CMK (cell line): ENCODE measurements around the gene ACVR1B.

Source experiments
- DNase-seq: peaks from one replicate; pipeline ENCODE4 v3.0.0-alpha.2; 2010; ENCODE audit warnings: low read depth

Gene ACVR1B

GRCh38 chr12:52022841-52023181 lies 71.3 kb downstream of the ACVR1B start:
- no peak for DNase-seq

- peak; percentile 73 for DNase-seq
These were observed 71.9 kb downstream of the ACVR1B start for GRCh38 chr12:52023182-52023975.

DNA sequence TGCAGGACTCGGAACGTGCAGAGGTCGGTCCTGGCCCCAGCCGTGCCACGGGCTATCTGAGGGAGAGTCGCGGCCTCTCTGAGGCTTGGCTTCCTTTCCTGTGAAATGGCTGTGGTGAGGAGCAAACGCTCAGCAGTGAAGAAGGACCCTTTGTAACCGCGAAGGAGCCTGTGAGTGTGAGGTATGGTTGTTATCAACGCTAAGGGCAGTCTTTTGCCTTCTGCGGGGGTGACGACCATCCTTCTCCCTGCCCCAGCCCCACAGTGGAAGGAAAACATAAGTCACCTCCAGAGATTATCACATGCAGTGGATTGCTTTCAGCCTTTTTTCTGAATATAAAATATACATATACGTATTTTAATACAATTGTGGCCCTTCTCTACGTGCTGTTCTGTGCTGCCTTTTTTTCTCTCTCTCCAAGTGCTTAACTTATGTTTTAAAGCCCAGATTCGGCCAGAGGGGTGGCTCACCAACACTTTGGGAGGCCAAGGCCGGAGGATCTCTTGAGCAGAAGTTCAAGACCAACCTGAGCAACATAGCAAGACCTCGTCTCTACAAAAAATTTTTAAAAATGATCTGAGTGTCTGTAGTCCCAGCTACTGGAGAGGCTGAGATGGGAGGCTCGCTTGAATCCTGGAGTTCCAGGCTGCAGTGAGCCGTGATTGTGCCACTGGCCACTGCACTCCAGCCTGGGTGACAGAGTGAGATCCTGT lies 72.6 kb downstream of the ACVR1B start:
- DNase-seq: no peak

- DNase-seq: peak; percentile 87
These were observed 73.3 kb downstream of the ACVR1B start for GRCh38 chr12:52024845-52025230.

DNA sequence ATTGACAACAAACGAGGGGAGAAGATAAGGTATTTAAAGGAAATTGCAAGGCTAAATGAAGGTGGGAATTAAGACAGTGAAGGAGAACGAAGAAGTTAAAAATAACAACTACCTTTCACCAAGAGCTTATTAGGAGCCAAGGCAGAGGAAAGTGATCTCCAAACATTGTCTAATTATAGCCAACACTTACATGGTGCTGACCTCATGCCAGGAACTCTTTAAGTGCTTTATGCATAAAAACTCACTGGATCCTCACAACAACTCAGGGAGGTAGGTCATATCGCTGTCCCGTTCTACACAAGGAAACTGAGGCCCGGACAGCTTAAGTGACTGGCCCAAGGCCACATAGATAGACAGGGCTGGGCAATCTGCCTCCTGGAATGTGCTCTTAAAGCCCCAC lies 74.8 kb downstream of the ACVR1B start:
- DNase-seq: no peak

- DNase-seq: no peak
These were observed 75.8 kb downstream of the ACVR1B start for GRCh38 chr12:52027085-52027843.

DNA sequence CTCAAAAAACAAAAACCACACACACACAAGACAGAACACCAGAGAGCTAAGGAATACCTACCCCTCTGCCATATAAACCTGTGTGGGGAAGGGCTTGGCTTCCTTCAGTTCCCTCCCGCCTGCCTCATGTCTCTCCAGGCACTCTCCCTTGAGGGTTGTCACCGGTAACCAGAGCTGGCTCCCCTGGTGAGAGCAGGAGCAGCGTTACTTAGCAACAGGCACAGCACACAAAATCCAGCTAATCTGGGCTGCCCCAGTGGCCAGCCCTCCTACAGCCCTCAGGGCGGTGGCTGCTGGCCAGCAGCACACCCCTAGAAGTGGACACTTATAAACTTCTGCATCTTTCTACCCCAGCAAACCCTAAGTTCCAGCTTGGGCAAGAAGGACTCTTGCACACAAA lies 78.2 kb downstream of the ACVR1B start:
- no peak for DNase-seq

- DNase-seq: no peak
These were observed 80.9 kb downstream of the ACVR1B start for GRCh38 chr12:52032446-52032803.

- DNase-seq: peak; percentile 77
These were observed 81.4 kb downstream of the ACVR1B start for GRCh38 chr12:52032804-52033445.

GRCh38 chr12:52033446-52034140 lies 82.1 kb downstream of the ACVR1B start:
- DNase-seq: no peak

DNA sequence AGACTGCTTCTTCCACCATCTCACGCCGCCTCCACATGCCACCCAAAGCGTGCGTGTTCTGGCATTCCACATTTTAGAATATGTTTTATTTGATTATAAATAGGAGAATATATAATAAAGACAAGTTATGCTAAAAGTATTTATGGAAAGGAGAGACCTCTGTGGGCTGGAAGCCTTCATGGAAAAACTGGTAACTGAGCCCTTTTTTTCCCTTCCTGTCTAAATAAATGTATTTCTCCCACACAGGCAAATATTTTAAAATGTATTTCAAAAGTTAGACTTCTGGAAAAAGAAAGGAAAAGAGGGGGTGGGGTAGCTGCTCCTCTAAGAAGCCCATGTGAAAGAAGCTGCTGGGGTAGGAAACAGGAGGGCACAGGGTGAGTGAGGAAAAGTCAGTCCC lies 83.7 kb downstream of the ACVR1B start:
- DNase-seq: no peak

DNA sequence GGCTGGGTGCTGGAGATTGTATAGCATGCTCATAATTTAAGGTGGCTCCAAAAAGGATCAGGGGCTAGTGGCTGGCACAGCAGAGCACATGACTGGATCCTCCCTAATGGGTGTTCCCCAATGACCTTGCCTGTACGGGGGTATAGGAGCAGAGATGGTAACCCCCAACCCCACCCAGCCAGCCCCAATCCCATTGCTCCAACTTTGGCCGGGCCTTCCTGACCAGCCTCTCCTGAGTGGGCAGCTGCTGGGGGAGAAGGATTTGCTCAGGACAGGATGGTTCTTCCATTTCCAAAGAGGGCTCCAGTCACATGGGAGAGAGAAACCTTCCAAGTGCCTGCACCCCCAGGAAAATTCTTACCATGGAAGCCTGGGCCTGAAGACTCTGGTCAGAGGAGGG lies 84.4 kb downstream of the ACVR1B start:
- no peak for DNase-seq

DNA sequence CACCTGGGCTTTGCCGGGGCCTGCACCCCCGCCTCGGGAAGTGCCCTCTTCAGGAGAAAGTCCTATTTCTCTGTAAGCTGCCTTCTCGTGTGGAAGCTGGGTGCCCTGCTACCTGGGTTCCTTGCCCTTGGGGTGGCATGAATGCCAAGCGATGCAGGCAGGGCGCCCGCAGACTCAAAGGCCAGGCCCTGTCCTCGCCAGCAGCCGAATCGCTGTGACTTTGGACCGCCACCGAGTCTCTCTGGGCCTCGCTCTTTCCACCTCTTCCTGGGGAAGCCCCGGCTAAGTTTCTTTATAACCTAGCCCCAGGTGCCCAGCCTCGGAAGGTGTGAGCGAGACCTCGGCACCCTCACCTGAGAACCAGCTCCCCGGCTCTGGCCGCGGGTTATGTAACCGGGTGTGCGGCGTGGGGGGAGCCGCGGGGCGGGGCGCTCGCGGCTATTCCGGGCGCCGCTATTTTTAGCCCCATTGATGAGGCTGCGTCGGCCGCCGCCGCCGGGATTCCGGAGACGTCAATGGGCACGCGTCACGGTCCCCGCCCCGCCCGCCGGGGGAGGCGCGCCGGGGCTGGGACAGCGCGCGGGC lies 85.2 kb downstream of the ACVR1B start:
- no peak for DNase-seq

DNA sequence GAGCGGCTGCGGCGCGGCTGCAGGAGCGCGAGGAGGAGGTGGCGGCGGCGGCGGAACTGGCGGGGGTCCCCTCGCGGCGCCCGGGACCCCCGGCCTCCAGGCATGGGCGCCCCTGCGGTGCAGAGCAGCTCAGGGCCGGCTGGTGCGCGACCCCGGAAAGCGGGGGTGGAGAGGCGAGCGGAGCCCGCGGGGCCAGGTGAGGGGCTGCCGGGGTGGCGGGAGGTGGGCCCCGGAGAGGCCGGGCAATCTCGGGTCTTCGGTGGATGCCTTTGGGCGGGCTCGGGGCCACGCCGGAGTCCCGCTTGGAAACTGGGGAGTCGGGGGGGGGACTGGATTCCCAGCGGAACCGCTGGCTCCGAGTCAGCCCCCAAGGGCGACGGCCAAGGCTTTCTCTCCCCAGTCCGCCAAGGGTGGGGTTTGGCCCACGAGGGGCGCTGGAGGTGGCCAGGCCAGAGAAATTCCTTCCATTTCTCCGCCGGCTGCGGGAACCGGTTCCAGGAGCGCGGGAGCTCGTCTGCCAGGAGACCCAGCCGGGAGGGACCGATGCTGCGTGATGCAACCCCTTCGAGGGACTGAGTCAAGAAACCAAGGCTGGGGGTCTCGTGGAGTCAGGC lies 85.9 kb downstream of the ACVR1B start:
- no peak for DNase-seq

DNA sequence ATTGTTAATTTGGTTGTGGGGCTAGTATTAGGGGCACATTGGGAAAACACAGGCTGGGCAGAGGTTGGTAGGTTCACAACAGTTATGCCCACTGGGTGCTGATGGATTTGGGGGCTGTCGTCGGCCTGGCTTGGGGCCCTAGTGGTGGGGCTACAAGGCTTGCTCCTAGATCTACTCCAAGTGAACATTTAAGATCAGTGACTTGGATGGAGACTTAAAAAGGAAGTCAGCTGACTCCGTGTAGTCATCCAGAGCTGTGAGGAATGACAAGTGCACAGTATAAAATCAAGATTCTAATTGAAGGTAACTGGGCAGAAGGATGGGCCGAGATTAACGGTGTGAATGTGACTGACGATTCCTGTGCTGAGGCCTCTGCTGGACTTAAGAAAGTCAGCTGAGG lies 86.9 kb downstream of the ACVR1B start:
- no peak for DNase-seq

- DNase-seq: no peak
These were observed 89.5 kb downstream of the ACVR1B start for GRCh38 chr12:52041035-52041434.

DNA sequence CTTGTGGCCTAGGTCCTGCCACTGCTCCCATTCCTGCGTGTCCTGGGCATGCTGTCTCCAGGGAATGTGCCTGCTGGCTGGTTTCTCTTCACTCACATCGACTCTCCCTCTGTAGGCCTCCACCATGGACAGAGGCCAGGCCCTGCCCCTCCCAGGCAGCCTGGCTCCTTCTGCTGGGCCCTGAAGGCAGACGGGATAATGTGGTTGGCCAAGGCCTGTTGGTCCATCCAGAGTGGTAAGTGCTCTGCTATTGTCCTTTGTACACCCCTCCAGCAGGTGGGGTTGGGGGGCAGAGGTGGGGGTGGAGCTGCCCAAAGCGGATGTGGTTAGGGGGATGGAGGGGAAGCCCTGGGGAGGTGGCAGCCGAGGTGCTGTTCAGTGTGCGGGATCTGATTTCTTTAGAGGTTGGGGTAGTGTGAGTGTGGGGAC lies 90.2 kb downstream of the ACVR1B start:
- no peak for DNase-seq

DNA sequence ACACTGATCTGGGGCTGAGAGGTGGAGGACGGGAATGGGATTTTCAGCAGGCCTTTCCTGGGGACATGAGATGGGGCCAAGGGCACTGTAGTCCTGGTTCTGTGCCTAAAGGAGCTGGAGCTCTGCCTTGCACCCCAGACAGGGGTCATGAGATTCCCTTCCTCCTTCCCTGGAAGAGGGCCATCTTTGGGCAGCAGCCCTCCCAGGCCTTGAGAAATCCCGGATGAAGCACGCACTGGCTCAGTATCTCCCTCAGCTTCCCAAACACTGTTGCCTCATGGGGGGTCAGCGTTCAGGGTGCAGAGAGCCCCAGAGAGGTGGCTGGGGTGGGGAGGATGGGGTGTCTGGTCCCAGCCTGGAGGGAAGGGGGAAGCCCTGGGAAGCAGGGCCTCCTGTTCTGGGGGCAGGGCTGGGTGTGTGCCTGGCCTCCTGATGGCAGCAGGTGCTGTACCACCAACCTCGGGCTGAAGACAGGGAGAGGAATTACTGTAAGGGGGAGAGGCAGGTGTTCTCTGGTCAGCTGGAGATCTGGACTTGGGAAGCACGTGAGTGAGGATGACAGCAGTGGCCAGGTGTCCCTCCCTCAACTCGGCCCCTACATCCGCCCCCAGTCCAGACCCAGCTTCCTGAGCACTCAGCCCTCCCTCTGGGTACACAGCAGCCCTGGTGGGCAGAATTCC lies 91.3 kb downstream of the ACVR1B start:
- DNase-seq: no peak

- no peak for DNase-seq
These were observed 92.1 kb downstream of the ACVR1B start for GRCh38 chr12:52043386-52044212.
